RPMI8226 (cell line): ENCODE results near the gene GABBR2.
A peak's percentile ranks its signal among the peaks of the same experiment; 100 is the strongest.
"Not testable (repeated sequence)": the region's sequence is repeated elsewhere in the genome, so short reads cannot be mapped to it uniquely, and the experiment has no call there.

Experiments used
- DNase-seq: peaks from one replicate; pipeline ENCODE4 v3.0.0-alpha.2; 2015

Gene GABBR2

DNA sequence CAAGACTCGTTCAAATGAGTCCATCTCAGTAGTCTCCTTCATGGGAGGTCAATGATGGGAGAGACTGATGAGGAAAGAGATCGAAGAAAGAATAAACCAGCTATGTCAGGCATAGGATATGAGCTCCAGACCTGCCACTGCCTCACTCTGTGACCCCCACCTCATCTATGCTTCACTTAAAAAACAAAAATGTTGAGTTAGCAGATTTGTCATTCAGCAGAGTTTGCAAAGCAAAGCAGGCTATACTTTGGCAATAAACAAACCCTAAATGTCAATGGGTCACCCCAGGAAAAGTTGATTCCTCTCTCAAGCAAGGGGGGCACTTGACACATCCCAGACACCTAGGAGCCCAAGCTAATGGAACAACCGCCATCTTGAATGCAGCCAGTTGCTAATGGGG, 117.0 kb downstream of the GABBR2 start:
- DNase-seq, result no peak

DNA sequence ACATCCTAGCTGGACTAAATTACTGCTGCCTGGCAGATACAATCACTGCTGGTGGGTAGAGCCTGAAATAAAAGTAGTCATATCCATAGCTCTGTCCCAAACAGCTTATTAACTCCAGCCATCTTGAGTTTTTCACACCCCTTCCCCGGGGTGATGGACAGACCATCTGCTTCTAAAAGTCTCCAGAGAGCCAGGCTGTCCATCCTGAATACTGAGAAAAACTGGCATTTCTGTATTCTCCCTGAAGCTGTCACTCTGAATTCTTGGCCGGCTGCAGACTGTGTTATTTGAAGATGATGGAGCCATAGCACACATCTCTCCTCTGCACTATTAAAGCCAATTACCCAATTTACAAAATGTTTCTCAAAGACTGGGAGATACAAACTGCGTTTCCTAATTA, 118.6 kb downstream of the GABBR2 start:
- no peak for DNase-seq

DNA sequence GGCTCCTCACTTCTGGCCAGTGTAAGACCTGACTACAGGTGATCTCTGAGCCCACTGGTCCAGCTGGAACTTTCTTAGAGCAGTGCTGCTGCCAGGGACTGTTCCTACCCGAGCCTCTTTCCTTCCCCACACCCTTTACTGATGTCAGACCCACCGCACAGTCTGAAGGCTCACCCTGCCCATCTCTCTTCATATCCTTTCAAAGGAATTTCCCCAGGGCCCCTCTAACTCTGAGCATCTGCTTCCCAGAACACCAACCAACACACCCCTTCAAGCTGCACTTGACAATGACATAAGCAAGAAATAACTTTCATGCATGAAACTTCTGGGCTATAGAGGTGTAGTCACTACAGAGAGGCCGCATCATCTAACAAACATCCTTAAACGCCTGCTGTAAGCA, 119.6 kb downstream of the GABBR2 start:
- no peak for DNase-seq

DNA sequence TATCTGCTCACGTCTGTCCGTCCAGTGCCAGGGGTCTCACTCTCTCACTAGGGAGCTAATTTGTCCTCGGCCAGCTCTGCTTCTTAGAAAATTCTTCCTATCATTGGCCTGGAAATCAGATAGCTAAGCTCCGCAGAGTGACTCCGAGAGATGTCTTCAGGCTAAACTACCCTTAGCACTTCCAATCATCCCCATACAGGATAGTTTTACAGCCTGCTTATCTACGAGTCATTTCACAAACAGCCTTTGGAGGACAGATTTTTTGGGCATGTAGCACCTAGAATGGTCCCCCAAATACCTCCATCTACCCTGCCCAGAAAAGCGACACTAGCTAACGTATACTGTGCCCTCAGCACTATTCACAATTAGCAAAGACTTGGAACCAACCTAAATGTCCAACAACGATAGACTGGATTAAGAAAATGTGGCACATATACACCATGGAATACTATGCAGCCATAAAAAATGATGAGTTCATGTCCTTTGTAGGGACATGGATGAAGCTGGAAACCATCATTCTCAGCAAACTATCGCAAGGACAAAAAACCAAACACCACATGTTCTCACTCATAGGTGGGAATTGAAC, 123.8 kb downstream of the GABBR2 start:
- DNase-seq, result not testable (repeated sequence)

DNA sequence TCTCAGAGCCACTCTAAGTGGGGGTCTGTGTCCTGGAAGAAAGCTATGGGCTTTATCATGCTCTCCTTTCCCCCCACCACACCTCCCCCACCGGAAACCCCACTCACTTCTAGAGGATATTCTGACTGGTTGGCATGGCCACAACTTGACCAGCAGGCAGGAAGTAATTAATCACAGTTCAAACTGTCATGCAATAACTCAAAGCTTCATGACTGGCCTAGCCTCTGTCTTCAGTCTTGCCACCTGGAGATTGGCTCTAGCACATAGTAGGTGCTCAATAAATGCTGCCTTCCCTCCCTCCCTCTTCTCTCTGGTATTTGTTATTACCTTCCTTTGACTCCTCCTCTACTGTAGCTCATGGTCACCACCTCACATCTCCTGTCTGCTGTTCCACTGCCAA, 124.7 kb downstream of the GABBR2 start:
- no peak for DNase-seq

DNA sequence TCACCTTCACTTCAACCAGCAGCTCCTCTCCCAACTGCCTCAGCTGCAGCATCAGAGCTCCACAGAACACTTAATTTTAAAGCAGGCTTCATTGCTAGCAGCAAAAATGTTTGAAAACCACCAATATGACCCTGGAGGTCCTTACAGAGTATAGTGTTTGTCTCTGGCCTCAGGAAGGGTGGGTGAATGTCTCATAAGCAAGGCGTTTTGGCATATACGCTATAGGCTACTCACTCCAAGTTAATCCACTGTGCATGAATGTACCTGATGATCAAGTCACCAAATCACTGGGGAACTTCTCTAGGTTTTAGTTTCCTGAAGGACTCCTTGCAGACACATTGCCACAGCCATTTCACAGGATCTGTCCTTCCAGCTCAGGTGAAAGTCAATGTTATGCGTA, 125.3 kb downstream of the GABBR2 start:
- no peak for DNase-seq

DNA sequence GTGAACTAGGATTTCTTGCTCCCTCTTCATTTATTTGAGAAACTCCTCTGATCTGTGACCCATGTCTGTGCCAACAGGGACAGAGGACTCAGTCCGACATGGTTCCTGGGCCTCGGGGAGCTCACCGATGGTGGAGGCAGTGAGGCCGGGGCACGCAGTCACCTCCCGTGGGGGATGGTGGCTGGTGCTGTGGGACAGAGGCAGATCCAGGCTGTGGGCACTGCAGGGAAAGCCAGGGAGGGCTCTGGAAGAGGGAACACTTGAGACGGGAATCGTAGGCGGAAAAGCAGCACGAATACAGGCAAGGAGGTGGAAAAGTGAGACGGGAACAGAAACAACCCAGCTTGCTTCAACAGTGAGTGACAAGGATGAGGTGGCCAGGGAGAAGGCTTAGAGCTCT, 127.8 kb downstream of the GABBR2 start:
- DNase-seq, result no peak

DNA sequence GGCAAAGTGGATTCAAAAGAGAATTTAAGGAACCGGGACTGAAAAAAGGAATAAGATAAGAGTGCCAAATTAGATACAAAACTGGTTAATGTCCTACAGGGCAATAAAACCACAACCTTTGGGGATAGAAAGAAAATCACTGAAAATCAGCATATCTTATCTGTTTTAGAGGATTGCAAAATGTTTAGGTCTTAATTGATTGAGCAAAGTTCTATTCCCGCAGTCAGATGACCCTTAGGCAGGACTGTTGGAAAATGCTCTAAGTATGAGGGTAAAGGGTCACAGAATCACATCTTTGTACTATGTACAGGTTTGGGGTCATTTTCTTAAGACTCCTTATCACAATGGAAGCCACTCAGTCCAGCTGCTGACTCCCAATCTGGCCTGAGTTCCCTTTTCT, 129.0 kb downstream of the GABBR2 start:
- DNase-seq, result no peak

DNA sequence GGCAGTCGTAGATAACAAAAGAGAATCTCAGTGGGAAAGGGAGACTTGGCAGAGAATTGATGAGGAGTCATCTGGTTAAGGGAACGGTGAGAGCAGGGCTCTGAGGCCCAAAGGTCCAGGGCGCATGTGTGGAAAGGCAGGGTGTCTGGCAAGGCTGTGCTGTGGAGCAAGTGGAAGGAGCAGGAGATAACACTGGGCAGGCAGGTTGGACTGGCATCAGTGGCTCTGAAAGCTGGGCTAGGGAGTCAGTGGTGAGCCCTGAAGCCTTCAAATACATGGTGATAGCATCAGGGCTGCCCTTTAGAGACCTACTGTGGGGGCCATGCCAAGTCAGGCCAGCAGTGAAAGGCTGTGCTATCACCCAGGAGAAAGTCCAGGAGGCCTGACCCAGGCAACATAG, 131.3 kb downstream of the GABBR2 start:
- DNase-seq, result no peak

DNA sequence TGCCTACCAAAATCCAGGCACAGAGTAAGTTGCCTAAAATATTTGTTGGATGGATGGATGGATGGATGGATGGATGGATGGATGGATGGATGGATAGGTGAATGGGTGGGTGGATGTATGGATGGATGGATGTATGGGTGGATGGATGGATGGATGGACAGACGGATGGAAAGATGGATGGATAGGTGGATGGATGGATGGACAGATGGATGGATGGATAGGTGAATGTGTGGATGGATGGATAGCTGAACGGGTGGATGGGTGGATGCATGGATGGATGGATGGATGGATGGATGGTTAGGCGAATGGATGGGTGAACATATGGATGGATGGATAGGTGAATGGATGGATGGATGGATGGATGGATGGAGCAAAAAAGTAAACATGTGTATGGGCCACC, 131.9 kb downstream of the GABBR2 start:
- DNase-seq, result no peak

DNA sequence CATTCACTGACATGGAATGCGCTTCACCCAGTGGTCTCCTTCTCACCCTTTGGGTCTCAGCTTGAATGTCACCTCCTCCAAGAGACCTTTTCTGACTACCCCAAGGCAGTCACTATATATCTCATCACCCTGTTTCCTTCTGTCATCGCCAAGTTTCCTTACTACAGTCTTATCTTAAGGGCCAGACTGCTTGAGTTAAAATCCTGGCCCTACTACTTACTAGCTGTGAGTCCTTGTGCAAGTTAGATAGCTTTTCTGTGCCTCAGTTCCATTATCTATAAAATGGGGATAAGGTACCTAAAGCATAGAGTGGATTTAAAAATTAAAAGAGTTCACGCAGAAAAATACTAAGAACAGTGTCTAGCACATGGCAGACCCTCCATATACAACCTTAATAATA, 132.4 kb downstream of the GABBR2 start:
- no peak for DNase-seq

DNA sequence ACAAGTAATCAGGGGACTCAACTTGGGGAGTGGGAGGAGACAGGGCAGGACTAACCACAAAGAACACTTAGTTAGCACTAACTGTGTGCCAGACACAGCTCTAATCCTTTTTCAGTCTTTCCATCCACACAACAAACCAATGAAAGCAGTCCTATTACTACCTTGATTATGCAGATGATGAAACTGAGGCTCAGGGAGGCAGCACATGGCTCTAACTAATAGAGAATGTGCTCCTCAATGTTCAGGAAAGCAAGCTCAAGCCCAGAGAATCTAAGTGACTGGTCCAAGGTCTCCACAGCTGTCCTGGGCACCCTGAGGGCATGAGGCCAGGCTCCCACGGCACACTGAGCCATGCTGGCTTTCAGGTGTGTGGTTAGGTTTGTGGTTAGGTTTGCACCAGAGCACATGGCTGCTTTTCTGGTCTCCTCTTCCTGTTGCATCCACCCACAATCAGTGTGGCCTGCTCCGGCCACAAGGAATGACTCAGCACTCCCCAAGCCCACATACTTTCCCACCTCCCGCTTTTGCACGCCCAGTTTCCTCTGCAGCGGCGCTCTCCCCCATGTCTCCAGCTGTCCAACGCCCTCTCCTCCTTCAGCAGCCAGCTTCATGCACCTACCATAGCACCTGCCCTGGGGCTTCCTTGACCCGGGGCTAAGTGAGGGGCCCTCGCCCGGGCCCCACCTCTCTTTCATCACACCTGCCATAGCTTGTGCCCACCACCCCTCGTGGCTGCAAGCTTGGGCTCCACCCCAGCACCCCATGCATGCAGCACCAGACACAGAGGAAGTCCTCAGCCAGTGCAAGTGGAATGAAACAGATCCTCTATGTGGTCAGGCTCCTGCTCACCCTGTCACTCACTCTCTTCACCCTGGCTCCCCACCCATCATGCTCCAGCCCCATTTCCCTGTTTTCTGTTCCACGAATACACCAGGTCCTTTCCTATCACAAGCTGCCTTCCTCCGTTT, 133.1 kb downstream of the GABBR2 start:
- DNase-seq, result peak; percentile 88

DNA sequence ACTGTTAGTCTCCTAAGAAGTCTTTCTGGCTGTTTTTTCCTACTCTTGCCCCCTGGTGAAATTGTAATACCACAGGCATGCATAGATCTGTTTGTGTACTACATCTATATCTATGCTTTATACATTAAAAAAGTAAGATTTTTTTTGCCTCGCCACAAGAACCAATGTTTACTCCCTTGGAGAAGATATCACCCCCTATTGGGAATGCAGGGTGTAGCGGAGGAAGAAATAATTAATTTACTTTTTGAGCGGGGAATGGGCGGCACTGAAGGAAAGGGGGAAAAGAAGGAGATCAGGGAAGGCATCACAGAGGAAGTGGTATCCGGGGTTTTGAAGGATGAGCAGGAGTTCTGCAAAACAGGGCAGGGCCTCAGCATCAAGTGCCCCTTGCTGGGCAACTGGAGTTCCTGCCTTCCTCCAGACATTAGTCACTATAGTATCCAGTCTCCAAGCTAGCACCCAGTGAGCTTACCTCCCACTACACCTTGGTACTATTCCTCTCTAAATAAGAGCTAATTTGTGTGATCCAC, 134.9 kb downstream of the GABBR2 start:
- DNase-seq, result no peak

DNA sequence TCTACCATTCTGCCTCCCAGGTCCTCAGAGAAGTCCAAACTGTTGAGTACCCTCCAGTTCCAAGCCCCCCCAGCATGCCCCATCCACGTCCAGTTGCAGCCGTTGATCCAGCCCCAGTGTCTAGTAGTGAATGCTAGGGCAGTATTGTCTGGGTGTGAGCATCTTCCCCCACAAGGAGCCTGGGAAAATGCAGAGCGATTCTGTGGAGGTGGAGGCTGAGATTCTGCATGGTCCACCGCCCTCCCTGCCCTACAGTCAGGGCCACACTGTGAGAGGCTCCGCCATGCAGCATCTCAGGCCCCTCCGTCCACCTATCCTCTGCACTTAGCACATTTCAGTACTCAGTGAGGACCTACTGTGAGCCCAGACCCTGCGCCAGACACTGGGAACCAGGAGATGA, 135.9 kb downstream of the GABBR2 start:
- no peak for DNase-seq

DNA sequence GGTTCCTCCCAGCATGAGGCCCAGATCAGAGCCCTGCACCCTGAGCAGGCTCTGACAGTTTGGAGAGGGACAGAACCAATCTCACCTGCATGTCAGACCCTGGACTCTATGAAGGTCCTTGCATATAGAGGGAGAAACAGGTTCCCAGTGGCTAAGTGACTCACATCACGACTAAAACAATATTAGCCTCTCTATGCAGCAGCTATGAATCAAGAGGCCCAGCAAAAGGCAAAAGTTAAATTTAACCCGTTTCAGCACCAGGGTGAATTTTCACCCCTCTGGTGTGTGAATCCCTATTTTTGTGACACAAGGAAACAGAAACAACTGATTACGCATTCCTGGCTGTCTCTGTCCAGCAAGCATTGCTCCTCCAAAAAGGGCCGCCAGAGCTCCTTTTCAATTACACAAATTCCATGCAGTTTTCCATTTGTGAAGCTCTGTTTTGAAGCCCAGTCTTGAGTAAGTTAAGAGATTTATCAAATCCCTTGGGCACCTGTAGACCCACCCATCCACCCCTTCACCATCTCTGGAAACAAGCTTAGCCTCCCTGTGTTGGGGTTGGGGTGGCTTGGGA, 136.6 kb downstream of the GABBR2 start:
- DNase-seq, result no peak

DNA sequence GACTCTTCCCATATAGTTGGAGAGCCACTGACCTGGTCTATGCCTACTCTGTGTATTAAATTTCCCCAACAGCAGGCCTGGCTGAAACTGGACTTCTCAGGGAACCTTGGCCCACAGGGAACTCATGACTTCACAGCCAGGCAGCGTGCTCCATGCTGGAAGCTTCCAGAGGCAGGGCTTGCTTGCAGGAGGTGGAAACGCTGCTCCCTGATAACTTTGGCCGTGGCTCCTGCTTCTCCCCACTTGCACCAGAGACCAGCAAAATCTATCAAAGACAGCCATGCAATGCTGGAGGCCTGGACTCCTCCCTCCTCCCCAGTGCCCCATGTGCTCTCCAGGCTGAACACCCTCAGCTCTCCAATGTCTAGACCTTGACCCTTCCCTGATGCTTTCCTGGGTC, 137.1 kb downstream of the GABBR2 start:
- DNase-seq, result no peak

DNA sequence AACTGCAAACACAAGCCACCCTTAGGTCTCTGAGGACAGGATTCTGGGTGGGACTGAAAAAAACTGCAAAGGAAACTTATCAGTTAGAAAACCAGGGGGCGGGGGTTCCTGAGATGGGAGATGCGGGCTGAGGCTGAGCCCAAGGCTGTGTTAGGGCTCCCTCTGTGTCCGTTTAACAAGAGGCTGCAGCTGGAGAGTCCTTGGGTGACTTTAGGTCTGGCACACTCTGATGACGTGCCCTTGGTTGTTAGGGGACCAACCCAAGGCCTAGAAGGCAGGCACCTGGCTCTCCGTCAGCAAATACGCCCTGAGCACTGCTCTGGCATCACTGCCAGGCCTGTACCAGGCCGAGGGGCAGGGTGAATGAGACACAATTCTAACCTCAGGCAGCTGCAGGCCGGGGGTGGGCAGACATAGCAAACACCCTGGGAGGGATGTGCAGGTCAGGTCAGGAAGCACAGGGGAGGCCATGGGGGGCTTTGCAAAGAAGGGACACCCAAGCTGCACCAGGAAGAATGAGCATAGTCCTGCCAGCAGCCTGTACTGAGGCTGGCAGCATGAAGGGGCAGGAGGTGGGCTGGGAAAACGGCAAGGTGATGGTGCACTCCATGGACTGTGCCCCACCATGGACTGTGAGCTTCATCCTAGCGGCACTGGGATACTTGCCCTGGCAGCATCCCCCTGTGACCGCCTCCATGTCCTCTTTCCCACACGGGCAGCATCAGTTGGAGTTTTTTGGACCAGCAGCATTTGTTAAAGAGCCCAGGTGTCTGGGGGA, 137.9 kb downstream of the GABBR2 start:
- DNase-seq, result no peak

DNA sequence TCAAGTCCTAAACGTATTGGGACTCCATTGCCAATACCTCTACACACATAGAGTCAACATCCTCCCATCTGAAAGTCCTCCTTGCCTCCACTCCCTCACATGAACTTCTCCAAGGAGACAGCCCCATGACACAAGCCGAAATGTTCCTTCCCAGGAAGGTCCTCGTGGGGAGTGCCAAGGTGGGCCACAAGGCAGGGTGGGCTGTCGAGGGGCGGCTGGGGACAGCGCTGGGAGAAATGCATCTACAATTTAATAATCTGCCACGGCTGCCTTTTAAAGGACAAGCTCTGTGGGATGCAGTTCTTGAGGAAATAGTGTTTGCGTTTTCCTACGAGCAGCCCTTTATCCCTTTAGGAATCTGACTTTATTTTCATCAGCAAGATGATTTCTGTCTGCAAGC, 138.7 kb downstream of the GABBR2 start:
- DNase-seq, result no peak

DNA sequence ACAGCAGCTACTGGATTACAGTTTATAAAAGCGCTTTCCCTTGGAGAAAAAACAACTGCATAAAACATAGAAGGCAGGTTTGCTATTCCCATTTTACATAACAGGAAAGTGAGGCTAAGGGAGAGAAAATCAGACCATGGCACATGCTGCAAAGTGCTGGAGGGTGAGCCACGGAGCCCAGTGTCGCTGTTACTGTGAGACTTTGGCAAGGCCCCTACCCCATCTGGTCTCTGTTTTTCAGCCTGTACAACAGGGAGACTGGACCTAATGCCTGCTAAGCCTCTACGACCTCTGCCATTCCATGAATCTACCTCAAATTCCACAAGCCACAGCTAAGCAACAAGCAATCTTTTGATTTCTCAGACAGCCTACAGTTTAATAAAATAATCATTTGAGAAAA, 139.2 kb downstream of the GABBR2 start:
- no peak for DNase-seq

DNA sequence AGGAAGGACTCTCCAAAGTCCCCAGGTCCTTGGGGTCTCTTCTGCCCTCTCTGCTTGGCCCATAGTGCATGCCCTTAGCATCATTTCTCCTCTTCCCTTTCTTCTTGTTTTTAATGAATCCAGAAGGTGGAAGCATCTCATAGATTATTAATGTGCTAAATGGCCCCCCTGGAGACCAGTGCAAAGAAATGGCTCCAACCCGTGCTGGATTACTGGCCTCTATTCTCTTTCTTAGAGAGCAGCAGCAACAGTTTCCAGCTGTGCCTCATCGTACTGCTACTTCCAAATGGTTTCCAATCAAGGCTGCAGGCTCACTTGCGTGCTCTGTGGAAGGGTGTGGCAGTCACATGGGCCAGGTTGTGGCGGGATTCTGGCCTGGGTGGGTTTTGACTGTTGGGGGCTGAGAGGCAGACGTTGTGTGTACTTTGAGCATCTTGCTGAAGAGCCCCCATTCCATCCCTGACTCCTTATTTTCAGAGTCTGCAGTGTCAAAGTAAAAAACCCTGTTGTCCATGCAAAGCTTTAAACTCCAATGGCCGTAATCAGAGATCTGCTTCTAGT, 139.7 kb downstream of the GABBR2 start:
- DNase-seq, result no peak

DNA sequence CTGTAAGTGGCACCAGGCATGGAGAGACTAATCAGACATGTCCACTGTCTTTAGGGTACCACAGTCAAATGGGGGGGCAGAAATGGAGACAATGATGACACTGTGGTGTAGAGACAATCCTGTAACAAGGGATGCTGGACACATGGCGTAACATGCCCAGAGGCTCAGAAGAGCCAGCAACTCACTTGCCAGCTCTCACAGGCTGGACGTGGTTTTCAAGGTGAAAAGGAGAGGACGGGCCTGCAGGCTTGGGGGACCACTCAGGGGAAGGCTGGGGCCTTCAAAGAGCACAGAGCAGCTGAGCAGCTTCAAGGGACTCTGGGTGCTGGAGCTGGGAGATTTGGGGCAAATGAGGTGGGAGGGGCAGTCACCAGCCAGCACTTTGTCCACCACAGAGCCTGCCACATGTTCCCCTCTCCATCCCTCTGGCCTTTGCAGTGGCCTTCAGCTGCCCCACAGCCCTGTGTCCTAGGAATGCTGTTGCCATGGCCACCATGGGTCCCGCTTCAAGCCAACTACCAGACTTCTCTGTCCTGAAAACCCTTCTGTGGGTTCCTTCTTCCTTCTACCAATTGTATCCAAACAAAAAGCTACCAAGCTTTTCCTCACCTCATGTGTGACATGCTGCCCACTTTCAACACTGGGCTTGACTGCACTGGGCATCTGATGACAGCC, 140.4 kb downstream of the GABBR2 start:
- DNase-seq, result no peak

DNA sequence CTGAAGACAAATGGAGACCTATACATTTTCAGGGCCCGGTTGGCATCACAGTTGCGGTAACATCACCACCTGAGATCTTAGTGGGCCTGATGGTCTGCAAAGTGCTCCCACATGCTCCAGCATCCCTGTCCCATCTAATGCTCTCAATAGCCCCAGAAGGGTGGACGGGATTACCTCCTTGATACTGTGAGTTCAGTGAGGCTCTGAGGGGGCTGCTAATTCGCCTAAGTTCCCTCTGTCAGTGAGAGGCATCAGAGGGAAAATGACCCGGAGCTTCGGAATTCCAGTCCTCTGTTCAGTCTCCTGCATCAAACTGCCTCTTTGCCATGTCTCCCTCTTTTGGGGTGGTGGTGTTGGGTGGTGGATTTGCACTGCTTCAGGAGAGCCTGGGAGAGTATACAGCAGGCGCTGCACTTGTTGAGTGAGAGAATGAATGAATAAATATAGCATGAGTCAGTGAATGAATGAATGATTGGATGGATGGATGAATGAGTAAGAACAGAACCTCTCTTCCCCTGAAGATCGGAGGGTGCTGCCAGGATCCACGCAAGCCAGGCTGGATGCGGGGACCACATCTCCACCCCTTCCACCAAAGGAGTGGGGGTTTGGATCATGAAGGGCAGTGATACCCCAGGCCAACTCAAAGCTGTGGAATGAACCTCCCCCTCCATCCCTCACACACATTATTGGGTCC, 141.0 kb downstream of the GABBR2 start:
- DNase-seq, result no peak
